ENCODE data around the gene PLXNA1.

PLXNA1 gene

DNA sequence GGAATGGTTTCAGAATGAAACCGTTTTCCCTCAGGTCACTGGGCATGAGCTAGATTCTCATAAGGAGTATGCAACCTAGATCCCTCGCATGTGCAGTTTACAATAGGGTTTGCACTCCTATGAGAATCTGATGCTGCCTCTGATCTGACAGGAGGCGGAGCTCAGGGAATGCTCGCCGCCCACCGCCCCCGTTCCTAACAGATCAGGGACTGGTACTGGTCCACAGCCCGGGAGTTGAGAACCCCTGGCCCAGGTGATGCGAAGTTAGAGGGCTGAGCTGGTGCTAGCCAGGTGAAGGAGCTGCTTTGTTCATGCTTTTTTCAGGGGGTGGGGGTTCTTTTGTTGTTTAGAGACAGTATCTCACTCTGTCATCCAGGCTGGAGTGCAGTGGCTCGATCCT, 15.5 kb upstream of the PLXNA1 start:
- DNase-seq (ENCODE audit: low read depth in 2 of 2): no peak

DNA sequence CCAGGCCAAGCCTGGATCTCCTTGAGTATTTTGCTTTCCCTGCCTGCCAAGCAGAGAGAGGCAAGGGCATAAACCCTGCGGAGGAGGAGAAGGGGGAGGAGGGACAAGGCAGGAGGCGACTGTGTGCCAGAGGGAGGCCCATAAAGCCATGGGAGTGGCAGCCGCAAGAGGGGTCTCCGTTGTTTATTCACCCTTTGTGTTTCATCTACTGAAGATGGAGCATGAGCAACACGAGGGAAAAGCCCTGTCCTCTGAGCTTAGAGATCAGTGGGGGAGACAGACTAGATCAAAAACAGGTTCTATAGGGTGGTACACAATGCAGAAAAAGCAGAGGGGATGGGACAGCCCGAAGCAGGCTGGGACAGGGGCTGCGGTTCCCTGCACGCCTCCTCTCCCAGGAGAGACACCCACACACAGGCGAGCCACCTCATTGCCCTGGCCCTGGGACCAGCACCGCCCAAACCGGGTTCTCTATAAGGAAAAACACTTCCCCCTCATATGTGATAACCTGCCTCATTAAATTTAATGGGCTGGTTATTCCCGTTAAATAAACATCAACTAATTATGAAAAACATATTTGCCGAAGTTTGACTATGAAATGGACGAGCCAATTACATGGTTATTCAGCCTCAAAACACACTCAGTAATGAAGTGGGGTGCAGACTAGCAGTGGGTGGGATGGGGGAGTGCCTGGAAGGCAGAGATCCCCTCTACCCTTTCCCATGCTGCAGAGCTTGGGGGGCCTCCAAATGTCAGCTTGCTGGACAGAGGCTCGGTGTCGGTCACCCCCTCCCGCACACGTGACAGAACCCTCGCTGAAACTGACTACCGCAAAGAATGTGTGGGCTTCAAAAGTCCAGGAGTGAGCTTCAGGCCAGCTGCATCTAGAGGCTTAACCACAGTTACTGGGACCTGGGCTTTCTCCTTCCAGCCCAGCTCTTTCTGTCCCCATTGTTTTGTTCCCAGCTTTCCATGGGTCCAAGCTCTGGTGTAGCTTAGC, 14.2 kb upstream of the PLXNA1 start:
- DNase-seq (ENCODE audit: low read depth in 2 of 2): no peak

GRCh38 chr3:126969586-126969985, 13.3 kb upstream of the PLXNA1 start:
- DNase-seq (ENCODE audit: low read depth in 2 of 2): no peak

- DNase-seq (ENCODE audit: low read depth in 2 of 2): no peak
These were observed 12.8 kb upstream of the PLXNA1 start for GRCh38 chr3:126970101-126970500.

GRCh38 chr3:126970921-126971320, 12.0 kb upstream of the PLXNA1 start:
- DNase-seq (ENCODE audit: low read depth in 2 of 2): no peak

GRCh38 chr3:126971891-126972351, 11.0 kb upstream of the PLXNA1 start:
- DNase-seq (ENCODE audit: low read depth in 2 of 2): no peak

DNA sequence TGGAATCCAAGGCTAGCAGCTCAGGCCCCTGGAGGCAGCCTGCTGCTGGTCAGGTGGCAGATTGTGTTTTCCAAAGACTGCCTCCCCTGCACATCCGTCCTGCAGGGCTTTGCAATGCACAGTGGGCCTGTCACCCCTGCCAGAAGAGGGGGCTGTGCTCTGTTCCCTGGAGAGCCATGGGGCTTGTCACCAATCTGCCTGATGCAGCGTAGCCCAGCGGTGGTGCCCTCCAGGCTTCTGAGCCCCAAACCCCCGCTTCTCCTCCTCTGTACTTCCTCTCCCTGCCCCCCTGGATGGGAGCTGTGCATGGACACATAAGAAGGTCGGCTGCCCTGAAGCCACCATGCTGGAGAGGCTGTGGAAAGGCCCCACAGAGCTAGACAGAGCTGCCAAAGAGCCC, 10.0 kb upstream of the PLXNA1 start:
- DNase-seq (ENCODE audit: low read depth in 2 of 2): no peak

DNA sequence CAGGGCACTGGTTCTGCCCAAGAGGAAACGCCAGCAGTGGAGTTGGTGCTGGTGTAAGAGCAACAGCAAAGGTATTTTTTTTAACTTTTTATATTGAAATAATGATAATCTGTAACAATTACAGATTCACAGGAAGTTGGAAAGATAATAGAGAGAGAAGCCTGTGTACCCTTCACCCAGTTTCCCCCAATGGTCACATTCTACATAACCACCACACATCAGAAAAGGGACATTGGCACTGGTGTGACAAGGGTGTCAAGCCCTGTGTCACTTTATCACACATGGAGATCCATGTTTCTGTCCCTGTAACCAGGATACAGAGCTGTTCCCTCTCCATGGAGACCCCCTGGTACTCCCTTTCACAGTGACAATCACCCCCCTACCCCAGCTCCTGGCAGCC, 9.1 kb upstream of the PLXNA1 start:
- no peak for DNase-seq (ENCODE audit: low read depth in 2 of 2)

DNA sequence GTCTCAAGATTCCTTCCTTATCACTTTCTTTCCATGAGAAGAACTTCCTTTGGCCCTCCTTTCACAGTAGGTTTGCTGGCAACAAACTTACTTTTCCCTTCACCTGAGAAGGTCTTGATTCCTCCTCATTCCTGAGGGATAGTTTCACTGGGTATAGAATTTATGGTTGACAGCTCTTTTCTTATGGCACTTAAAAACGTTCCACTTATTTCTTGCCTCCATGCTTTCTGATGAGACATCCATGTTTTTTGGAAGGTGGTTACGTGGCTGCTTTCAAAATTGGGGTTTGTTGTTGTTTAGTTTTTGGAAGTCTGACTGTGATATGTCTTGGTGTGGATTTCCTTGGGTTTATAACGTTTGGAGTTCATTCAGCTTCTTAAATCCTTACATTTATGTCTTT, 8.2 kb upstream of the PLXNA1 start:
- DNase-seq (ENCODE audit: low read depth in 2 of 2): no peak

- DNase-seq (ENCODE audit: low read depth in 2 of 2): no peak
These were observed 6.0 kb upstream of the PLXNA1 start for GRCh38 chr3:126976906-126977305.

GRCh38 chr3:126977821-126978220, 5.1 kb upstream of the PLXNA1 start:
- DNase-seq (ENCODE audit: low read depth in 2 of 2): no peak

DNA sequence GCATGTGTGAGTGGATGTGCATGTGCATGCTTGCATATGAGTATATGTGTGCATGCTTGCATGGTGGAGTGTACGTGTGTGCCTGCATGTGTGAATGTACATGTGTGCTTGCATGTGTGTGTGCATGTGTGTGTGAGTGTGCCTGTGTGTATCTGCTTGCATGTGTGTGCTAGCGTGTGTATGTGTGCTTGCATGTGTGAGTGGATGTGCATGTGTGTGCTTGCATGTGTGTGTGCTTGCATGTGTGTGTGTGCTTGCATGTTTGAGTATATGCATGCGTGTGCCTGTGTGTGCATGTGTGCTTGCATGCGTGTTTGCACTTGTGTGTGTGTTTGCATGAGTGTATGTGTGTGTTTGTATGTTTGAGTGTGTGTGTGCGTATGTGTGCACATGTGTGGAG, 4.6 kb upstream of the PLXNA1 start:
- DNase-seq (ENCODE audit: low read depth in 2 of 2): no peak

- no peak for DNase-seq (ENCODE audit: low read depth in 2 of 2)
These were observed 3.8 kb upstream of the PLXNA1 start for GRCh38 chr3:126979046-126979628.

DNA sequence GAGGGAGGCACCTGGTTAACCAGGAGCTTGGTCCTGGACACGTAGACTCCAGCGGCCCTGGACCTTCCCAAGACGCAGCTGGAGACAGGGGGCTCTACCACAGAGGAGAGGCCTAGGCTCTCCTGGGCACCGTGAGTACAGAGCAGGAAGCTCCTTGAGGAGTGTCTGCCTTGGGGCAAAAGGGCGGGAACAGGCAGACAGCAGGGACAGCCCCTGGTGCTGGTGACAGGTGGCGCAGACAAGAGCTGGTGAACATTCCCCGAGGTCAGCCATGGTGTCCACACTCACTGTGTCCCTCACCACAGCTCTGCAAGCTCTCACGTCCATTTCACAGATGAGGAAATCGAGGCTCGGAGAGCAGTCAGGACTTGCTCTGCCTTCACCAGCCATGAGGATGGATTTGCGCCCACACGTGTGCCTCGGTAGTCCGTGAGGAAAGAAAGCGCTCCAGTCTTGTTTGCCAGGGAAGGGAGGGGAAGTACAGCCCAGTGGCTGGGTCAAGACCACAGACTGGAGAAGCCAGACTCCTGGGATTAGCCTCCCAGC, 2.6 kb upstream of the PLXNA1 start:
- DNase-seq (ENCODE audit: low read depth in 2 of 2): no peak

DNA sequence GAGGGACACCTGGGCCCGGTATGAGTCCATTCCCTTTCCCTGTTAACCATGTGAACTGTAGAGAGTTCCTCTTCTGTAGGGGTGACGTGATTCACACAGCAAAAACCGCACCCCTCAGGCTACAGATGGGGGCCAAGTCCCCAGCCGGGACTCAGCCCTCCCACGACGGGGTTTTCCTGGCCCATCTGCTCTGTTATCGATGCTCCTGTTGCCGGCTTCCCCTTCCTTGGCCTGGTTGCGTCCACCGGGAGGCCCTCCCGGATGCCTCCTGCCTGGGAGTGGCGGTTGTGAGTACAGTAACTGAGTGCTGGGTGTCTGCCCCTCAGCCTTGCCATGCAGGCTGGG, 817 bp upstream of the PLXNA1 start:
- DNase-seq (ENCODE audit: low read depth in 2 of 2): peak; percentile 41 to 44

DNA sequence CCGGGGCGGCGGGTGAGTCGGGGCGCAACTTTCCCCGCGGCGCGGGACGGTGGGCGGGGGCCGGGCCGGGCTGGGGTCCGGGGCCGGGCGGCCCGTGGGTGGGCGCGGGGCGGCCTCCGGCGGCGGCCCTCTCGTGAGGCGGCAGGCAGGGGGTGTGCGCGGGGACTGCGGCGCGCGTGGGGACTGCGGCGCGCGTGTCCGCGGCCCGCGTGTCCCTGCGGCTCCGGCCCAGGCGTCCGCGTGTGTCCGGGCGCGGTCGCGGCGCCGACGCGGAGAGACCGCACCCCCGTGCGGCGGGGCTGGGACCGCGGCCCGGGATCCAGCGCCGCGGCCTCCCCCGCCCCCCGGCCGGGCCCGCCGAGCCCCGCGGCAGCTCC, 349 bp downstream of the PLXNA1 start:
- no peak for DNase-seq (ENCODE audit: low read depth in 2 of 2)

DNA sequence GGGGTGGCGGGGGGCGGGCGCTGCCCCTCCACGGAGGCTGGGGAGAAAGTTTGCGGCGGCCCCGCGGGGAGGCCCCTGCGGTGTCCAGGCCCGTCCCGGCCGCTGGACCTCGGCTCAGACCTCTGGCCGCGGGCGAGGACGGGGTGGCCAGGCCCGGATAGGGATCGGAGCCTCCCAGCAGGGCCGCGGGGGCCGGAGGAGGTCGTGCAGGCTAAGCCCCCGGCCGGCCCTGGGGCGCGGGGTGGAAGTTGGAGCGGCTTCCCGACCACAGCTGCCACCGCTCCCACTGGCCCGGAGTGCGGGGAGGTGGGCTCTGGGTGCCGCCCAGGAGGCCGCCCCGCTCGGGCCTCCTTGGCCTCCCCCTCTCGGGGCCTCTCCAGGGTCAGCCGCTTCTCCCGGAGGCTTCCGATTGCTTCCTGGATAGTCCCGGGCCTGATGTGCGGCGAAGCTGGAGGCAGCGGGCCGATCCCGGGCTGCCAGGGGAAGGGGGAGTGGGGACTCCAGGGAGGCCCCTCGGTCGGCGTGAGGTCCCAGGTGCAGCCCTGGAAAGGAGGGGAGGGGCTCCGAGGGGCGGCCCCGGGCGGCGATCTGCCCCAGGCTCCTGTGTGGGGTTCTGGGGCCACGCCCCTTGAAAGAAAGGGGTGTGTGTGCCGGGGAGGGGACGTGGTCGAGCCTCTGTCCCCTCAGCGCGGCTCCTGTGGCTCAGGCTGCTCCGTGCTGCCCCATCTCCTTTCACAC, 907 bp downstream of the PLXNA1 start:
- DNase-seq (ENCODE audit: low read depth in 2 of 2): peak; percentile 7 to 41

- DNase-seq (ENCODE audit: low read depth in 2 of 2): no peak
These were observed 1.6 kb downstream of the PLXNA1 start for GRCh38 chr3:126984391-126985131.

- DNase-seq (ENCODE audit: low read depth in 2 of 2): no peak
These were observed 2.4 kb downstream of the PLXNA1 start for GRCh38 chr3:126985132-126985985.

- DNase-seq (ENCODE audit: low read depth in 2 of 2): no peak
These were observed 3.1 kb downstream of the PLXNA1 start for GRCh38 chr3:126986001-126986400.

DNA sequence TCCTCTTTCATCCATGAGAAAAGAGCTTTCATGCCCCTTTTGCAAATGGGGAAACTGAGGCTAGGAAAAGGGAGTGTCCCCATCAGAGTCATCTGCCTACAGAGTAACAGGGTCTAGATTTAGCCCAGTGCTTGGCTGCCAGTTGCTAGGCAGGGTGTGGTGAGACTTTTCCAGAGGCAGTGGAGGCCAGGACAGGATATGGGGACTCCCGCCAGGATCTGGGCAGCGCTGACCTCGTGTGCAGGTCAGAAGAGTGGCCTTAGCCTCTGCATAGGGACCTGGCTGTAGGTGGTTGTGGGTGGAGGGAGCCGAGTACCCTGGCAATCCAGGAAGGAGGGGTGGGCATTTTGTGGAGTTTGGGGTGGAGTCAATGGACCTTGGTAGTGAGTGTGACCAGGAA, 4.2 kb downstream of the PLXNA1 start:
- no peak for DNase-seq (ENCODE audit: low read depth in 2 of 2)
